ENCODE results near the gene DNAAF5.
"Not testable (repeated sequence)": the region's sequence is repeated elsewhere in the genome, so short reads cannot be mapped to it uniquely, and the experiment has no call there.

DNAAF5 gene

GRCh38 chr7:747186-747585, 20.7 kb downstream of the DNAAF5 start:
- no peak for DNase-seq (ENCODE audit: low read depth)

- no peak for DNase-seq (ENCODE audit: low read depth)
These were observed 21.9 kb downstream of the DNAAF5 start for GRCh38 chr7:748446-748845.

GRCh38 chr7:749140-749551, 22.6 kb downstream of the DNAAF5 start:
- DNase-seq (ENCODE audit: low read depth), result no peak

GRCh38 chr7:750111-750905, 23.8 kb downstream of the DNAAF5 start:
- no peak for DNase-seq (ENCODE audit: low read depth)

GRCh38 chr7:751826-752225, 25.3 kb downstream of the DNAAF5 start:
- no peak for DNase-seq (ENCODE audit: low read depth)

GRCh38 chr7:752256-752655, 25.8 kb downstream of the DNAAF5 start:
- DNase-seq (ENCODE audit: low read depth), result not testable (repeated sequence)

GRCh38 chr7:753190-753589, 26.7 kb downstream of the DNAAF5 start:
- DNase-seq (ENCODE audit: low read depth), result no peak

GRCh38 chr7:754531-755412, 28.3 kb downstream of the DNAAF5 start:
- DNase-seq (ENCODE audit: low read depth), result no peak

- no peak for DNase-seq (ENCODE audit: low read depth)
These were observed 28.9 kb downstream of the DNAAF5 start for GRCh38 chr7:755413-755805.

GRCh38 chr7:756231-756927, 29.9 kb downstream of the DNAAF5 start:
- no peak for DNase-seq (ENCODE audit: low read depth)

GRCh38 chr7:756928-757560, 30.5 kb downstream of the DNAAF5 start:
- DNase-seq (ENCODE audit: low read depth), result no peak

- DNase-seq (ENCODE audit: low read depth), result no peak
These were observed 31.3 kb downstream of the DNAAF5 start for GRCh38 chr7:757741-758163.

GRCh38 chr7:759569-759968, 33.1 kb downstream of the DNAAF5 start:
- DNase-seq (ENCODE audit: low read depth), result no peak

GRCh38 chr7:760006-760405, 33.5 kb downstream of the DNAAF5 start:
- no peak for DNase-seq (ENCODE audit: low read depth)

- no peak for DNase-seq (ENCODE audit: low read depth)
These were observed 34.6 kb downstream of the DNAAF5 start for GRCh38 chr7:761101-761500.

- DNase-seq (ENCODE audit: low read depth), result no peak
These were observed 35.1 kb downstream of the DNAAF5 start for GRCh38 chr7:761631-762030.

GRCh38 chr7:762885-763284, 36.4 kb downstream of the DNAAF5 start:
- no peak for DNase-seq (ENCODE audit: low read depth)

GRCh38 chr7:763762-764161, 37.3 kb downstream of the DNAAF5 start:
- DNase-seq (ENCODE audit: low read depth), result no peak

GRCh38 chr7:765383-765782, 38.9 kb downstream of the DNAAF5 start:
- no peak for DNase-seq (ENCODE audit: low read depth)

- no peak for DNase-seq (ENCODE audit: low read depth)
These were observed 41.1 kb downstream of the DNAAF5 start for GRCh38 chr7:767580-767940.

GRCh38 chr7:767941-768731, 41.6 kb downstream of the DNAAF5 start:
- DNase-seq (ENCODE audit: low read depth), result peak; percentile 5

All from stimulated activated CD8-positive, alpha-beta memory T cell treated with anti-CD3 and anti-CD28 coated beads, Interleukin-7, amount 100 ng/mL, for 24 hours (primary cell).